K562 treated with DMSO at 1 percent for 24 hours (cell line): ENCODE measurements around the gene FAAP24. TPM values are rescaled to one million over a fixed set of nuclear protein-coding genes. Genes with fewer than 3 reads are reported as not detected.

Experiments
- total RNA-seq: library from RNA; unstranded; fragments of 300-600 nt; gene quantifications from 2 replicates; pipeline ENCODE4 v1.2.3, GENCODE V29; 2022; ENCODE audit warnings: low read depth; ENCODE audit not compliant: insufficient read depth

FAAP24 gene
- 7.7 and 12.1 TPM in 2 replicates for total RNA-seq

GRCh38 chr19:32971715-32972540 lies at the start of gene FAAP24, which contains the start of gene CEP89:
Gene FAAP24, plus strand, starts transcription at chr19:32972242. Its CDS starts 955 bp downstream, at chr19:32973197.
Gene CEP89, minus strand, starts transcription at chr19:32971958. Its CDS starts 84 bp downstream, at chr19:32971874.

Other genes starting within 250 kb of the FAAP24 start
- not detected in 2 replicates for gene SLC7A9, start 102.5 kb upstream of the FAAP24 start, total RNA-seq
- 12.1 and 14.4 TPM in 2 replicates for gene CEP89, start 284 bp upstream of the FAAP24 start, total RNA-seq
- gene RHPN2, start 92.6 kb downstream of the FAAP24 start, total RNA-seq = 6.0 and 7.2 TPM in 2 replicates
- gene GPATCH1, start 108.9 kb downstream of the FAAP24 start, total RNA-seq = 5.1 and 6.7 TPM in 2 replicates
- gene WDR88, start 159.9 kb downstream of the FAAP24 start, total RNA-seq = 0.49 TPM in 1 of 2 replicates, not detected in the other
- gene LRP3, start 222.1 kb downstream of the FAAP24 start, total RNA-seq = not detected in 2 replicates